IMR-90 (cell line): ENCODE data around the gene HIPK1. TPM values are rescaled to one million over a fixed set of nuclear protein-coding genes. Genes with fewer than 3 reads are reported as not detected.

ENCODE experiments used
- ATAC-seq: fragments of 200-7000 bp; cut with Tn5 transposase; 2 replicates; pipeline ENCODE4 v1.9.1; 2020; ENCODE audit warnings: low read depth, mild to moderate bottlenecking, moderate library complexity
- BruUV-seq: library from RNA; stranded (reverse); fragments of 400-500 nt; replicated peaks from 2 replicates; lab custom pipeline; 2021; lab: Mats Ljungman, UMichigan
- CTCF ChIA-PET: fragments of 300-600 bp; formaldehyde crosslinking; extraction: SDS; loops from one replicate; lab custom pipeline; 2021; ENCODE audit warnings: antibody characterized with exemption; lab: Yijun Ruan, JAX
- POLR2A ChIA-PET: fragments of 300-600 bp; sonication (Branson Sonifier 250); formaldehyde crosslinking; loops from one replicate; lab custom pipeline; 2022; ENCODE audit warnings: antibody characterized with exemption; ENCODE audit not compliant: unreplicated experiment; lab: Charles Lee
- DNase-seq: peaks from one replicate; pipeline ENCODE4 v3.0.0; 2013
- H2AFZ ChIP-seq: replicated peaks from 2 replicates; pipeline ENCODE3; 2013; ENCODE audit warnings: low read length, mild to moderate bottlenecking; ENCODE audit not compliant: poor library complexity
- H2AK5ac ChIP-seq: 2 replicates; pipeline ENCODE4 v1.6.1; 2013; ENCODE audit warnings: low read depth, low read length, inconsistent platforms
- H2AK9ac ChIP-seq: replicated peaks from 2 replicates; pipeline ENCODE3; 2013; ENCODE audit warnings: mild to moderate bottlenecking, low read depth, low read length, moderate library complexity; ENCODE audit not compliant: poor library complexity
- H2BK120ac ChIP-seq: 2 replicates; pipeline ENCODE4 v1.6.1; 2013; ENCODE audit warnings: low read depth, low read length, inconsistent platforms
- H2BK15ac ChIP-seq: 3 replicates; pipeline ENCODE4 v1.6.1; 2013; ENCODE audit warnings: low read depth, low read length, inconsistent platforms
- H2BK20ac ChIP-seq: 2 replicates; pipeline ENCODE4 v1.6.1; 2013; ENCODE audit warnings: low read depth, mild to moderate bottlenecking, inconsistent platforms, low read length, moderate library complexity
- H2BK5ac ChIP-seq: 2 replicates; pipeline ENCODE4 v1.6.1; 2013; ENCODE audit warnings: mild to moderate bottlenecking, low read depth, low read length, inconsistent platforms; ENCODE audit not compliant: poor library complexity, severe bottlenecking
- H3K14ac ChIP-seq: replicated peaks from 2 replicates; pipeline ENCODE4 v1.6.1; 2013; ENCODE audit warnings: low read depth, low read length, inconsistent platforms
- H3K18ac ChIP-seq: 2 replicates; pipeline ENCODE4 v1.6.1; 2013; ENCODE audit warnings: low read depth, low read length, control low read depth
- H3K23ac ChIP-seq: 2 replicates; pipeline ENCODE4 v1.6.1; 2013; ENCODE audit warnings: low read depth, low read length, inconsistent platforms
- H3K27ac ChIP-seq: 2 replicates; pipeline ENCODE4 v1.5.1; 2013; ENCODE audit warnings: mild to moderate bottlenecking, control low read depth, low read length; ENCODE audit not compliant: insufficient read depth
- H3K27me3 ChIP-seq: 2 replicates; pipeline ENCODE4 v1.6.1; 2013; ENCODE audit warnings: low read length; ENCODE audit not compliant: control insufficient read depth, insufficient read depth
- H3K36me3 ChIP-seq: 2 replicates; pipeline ENCODE4 v1.6.1; 2013; ENCODE audit warnings: low read length, mixed read lengths; ENCODE audit not compliant: control insufficient read depth, insufficient read depth
- H3K4ac ChIP-seq: 2 replicates; pipeline ENCODE4 v1.6.1; 2013; ENCODE audit warnings: low read depth, low read length, inconsistent platforms
- H3K4me1 ChIP-seq: 2 replicates; pipeline ENCODE4 v1.6.1; 2013; ENCODE audit warnings: low read length, mixed read lengths; ENCODE audit not compliant: control insufficient read depth, insufficient read depth
- H3K4me2 ChIP-seq: 2 replicates; pipeline ENCODE4 v1.6.1; 2013; ENCODE audit warnings: low read depth, mild to moderate bottlenecking, control low read depth, low read length, moderate library complexity
- H3K4me3 ChIP-seq: 2 replicates; pipeline ENCODE4 v1.5.1; 2013; ENCODE audit warnings: low read depth, mild to moderate bottlenecking, control low read depth, low read length, moderate library complexity; ENCODE audit not compliant: insufficient read depth
- H3K56ac ChIP-seq: 2 replicates; pipeline ENCODE4 v1.6.1; 2013; ENCODE audit warnings: low read length, inconsistent platforms; ENCODE audit not compliant: insufficient read depth; ENCODE audit errors: extremely low read depth
- H3K79me1 ChIP-seq, 2 experiments: 2 replicates each; pipeline ENCODE4 v1.6.1; 2013; ENCODE audit warnings: low read length in 2 of 2, inconsistent platforms in 1 of 2, low read depth in 1 of 2
- H3K9ac ChIP-seq: 2 replicates; pipeline ENCODE4 v1.6.1; 2013; ENCODE audit warnings: low read depth, low read length, control low read depth
- H3K9me1 ChIP-seq: 2 replicates; pipeline ENCODE4 v1.6.1; 2013; ENCODE audit warnings: low read length, inconsistent platforms; ENCODE audit not compliant: insufficient read depth
- H3K9me3 ChIP-seq: 2 replicates; pipeline ENCODE4 v1.6.1; 2013; ENCODE audit warnings: low read length; ENCODE audit not compliant: control insufficient read depth, insufficient read depth
- H4K20me1 ChIP-seq: 2 replicates; pipeline ENCODE4 v1.6.1; 2013; ENCODE audit warnings: low read length, inconsistent platforms; ENCODE audit not compliant: insufficient read depth
- H4K5ac ChIP-seq: 2 replicates; pipeline ENCODE4 v1.6.1; 2013; ENCODE audit warnings: mild to moderate bottlenecking, low read depth, low read length, control low read depth
- H4K8ac ChIP-seq, 2 experiments: 2 replicates each; pipeline ENCODE4 v1.6.1; 2013; ENCODE audit warnings: low read depth in 2 of 2, low read length in 2 of 2, control low read depth in 1 of 2, inconsistent platforms in 1 of 2
- H4K91ac ChIP-seq: 2 replicates; pipeline ENCODE4 v1.6.1; 2013; ENCODE audit warnings: low read depth, low read length, inconsistent platforms; ENCODE audit not compliant: insufficient read depth
- BHLHE40 ChIP-seq: fragments of 150-350 bp; IDR thresholded peaks from 2 replicates; pipeline ENCODE4 v1.6.1; 2016; ENCODE audit warnings: mild to moderate bottlenecking, low read depth, low read length
- CEBPB ChIP-seq: IDR thresholded peaks from 2 replicates; pipeline ENCODE4 v1.6.1; 2012; ENCODE audit warnings: low read depth, low read length, improper control_type of control experiment
- CTCF ChIP-seq: conservative IDR thresholded peaks from 2 replicates; pipeline ENCODE4 v1.5.1; 2012; ENCODE audit warnings: mild to moderate bottlenecking, low read depth, low read length, improper control_type of control experiment
- FOS ChIP-seq: fragments of 150-350 bp; IDR thresholded peaks from 2 replicates; pipeline ENCODE4 v1.6.1; 2016; ENCODE audit warnings: low read depth, low read length
- SMC3 ChIP-seq: fragments of 150-350 bp; IDR thresholded peaks from 2 replicates; pipeline ENCODE4 v1.6.1; 2016; ENCODE audit warnings: low read depth, mild to moderate bottlenecking, antibody characterized with exemption, low read length, moderate library complexity
- USF2 ChIP-seq: fragments of 150-350 bp; IDR thresholded peaks from 2 replicates; pipeline ENCODE4 v1.6.1; 2017; ENCODE audit warnings: mild to moderate bottlenecking, antibody characterized with exemption, low read length, low read depth
- WGBS, 2 experiments: methylation state at CpG; one replicate each; pipeline versions ENCODE4 v1.1.5 to v1.1.7; 2013; ENCODE audit warnings: missing lambda C conversion rate in 2 of 2; ENCODE audit not compliant: insufficient read length in 1 of 2; ENCODE audit errors: extremely low coverage in 2 of 2; 5-methylcytosine and 5-hydroxymethylcytosine counted together
- dilution Hi-C: fragments of 300-500 bp; cut with HindIII; formaldehyde crosslinking; loops from one replicate; pipeline ENCODE4 v1.14.3; 2018; ENCODE audit warnings: low sequenced_read_pairs; ENCODE audit not compliant: unreplicated experiment
- in situ Hi-C: fragments of 300-500 bp; cut with MboI; formaldehyde crosslinking; loops from 3 replicates; pipeline ENCODE4 v1.14.3; 2019; ENCODE audit warnings: low sequenced_read_pairs, inconsistent platforms, mixed read lengths
- intact Hi-C: fragments of 100-400 bp; cut with micrococcal nuclease; formaldehyde crosslinking; loops from 2 replicates; pipeline ENCODE4 v1.10.0; 2022
- polyA plus RNA-seq, 3 experiments: library from polyadenylated mRNA; depleted of rRNA; stranded (reverse); fragments of >200 nt; gene quantifications; 2 replicates each; pipeline ENCODE4 v1.2.3, GENCODE V29; 2012; ENCODE audit warnings: low replicate concordance in 1 of 3
- total RNA-seq: library from RNA; depleted of rRNA; stranded (reverse); fragments of >200 nt; gene quantifications from 2 replicates; pipeline ENCODE4 v1.2.3, GENCODE V29; 2012

The HIPK1 gene
- total and polyA plus RNA-seq, 2 of the 4 experiments (the other 2 are of a cell fraction) = 15.3 to 33.9 TPM

- no TSS peak for BruUV-seq
- dilution Hi-C loops = no loop called here
Measured at GRCh38 chr1:113931451-113931851, 2.3 kb downstream of the HIPK1 start.

More at GRCh38 chr1:113931451-113931851, 2.3 kb downstream of the HIPK1 start:
- peaks cover 0 to 52% of the 10 kb centered on the region in 2 experiments; a peak in 2 of 4 replicates for H3K79me1 ChIP-seq
- H2AK9ac ChIP-seq = no peak overlapping the region
- no peak overlapping the region for H3K56ac ChIP-seq
- peak overlapping the region; percentile 98 for H3K4me2 ChIP-seq
- 0 out of 2 replicates have a peak overlapping the region, but pooled peaks have one; percentile 20 for H3K23ac ChIP-seq
- ATAC-seq (peak; percentile 2; the same call in 1 of the 2 replicates), DNase-seq (peak; percentile 83)
- WGBS, 2 experiments = no CpG with 5 or more reads among the region's 3 CpGs
- H3K36me3 ChIP-seq = no peaks in the 10 kb centered on the region
- H3K9ac ChIP-seq = no peak overlapping the region
- H2BK5ac ChIP-seq = peak overlapping the region; percentile 32
- H3K27ac ChIP-seq = peak overlapping the region; percentile 37; the same call in 1 of the 2 replicates
- no peak overlapping the region for H2AFZ ChIP-seq
- POLR2A ChIA-PET = no interaction called here
- H2BK20ac ChIP-seq = no peak overlapping the region
- no peak overlapping the region for H2BK15ac ChIP-seq
- in situ Hi-C loops = no loop called here
- H3K4me1 ChIP-seq = no peaks in the 10 kb centered on the region
- peaks cover 5% of the 10 kb centered on the region; the same call in 1 of the 2 replicates for H3K9me1 ChIP-seq
- H3K4me3 ChIP-seq = peak overlapping the region; percentile 13; the same call in 1 of the 2 replicates
- no peak overlapping the region for H4K5ac ChIP-seq
- H2BK120ac ChIP-seq = no peak overlapping the region
- H3K18ac ChIP-seq = no peak overlapping the region
- intact Hi-C loops = loop anchor here (2.0 to 10.0 kb wide), 2 partner anchors 43 to 787 kb away; no protein-coding TSS in a partner anchor
- TF ChIP-seq CEBPB (peak; percentile 43; the same call in 1 of the 2 replicates), FOS (peak; percentile 38; the same call in 1 of the 2 replicates), CTCF (no peak), SMC3 (no peak), USF2 (no peak), BHLHE40 (no peak)
- no peaks in the 10 kb centered on the region for H3K27me3 ChIP-seq
- CTCF ChIA-PET = interaction anchor here (0.7 to 2.2 kb wide), 2 partner anchors 96 to 940 kb away, joined by 3 to 6 read pairs; no protein-coding TSS in a partner anchor
- no peak overlapping the region for H3K14ac ChIP-seq
- H3K9me3 ChIP-seq = no peaks in the 10 kb centered on the region
- H4K20me1 ChIP-seq = peaks cover 54% of the 10 kb centered on the region
- H3K4ac ChIP-seq = no peak overlapping the region
- H2AK5ac ChIP-seq = no peak overlapping the region
- no peak overlapping the region for H4K8ac ChIP-seq
- H4K91ac ChIP-seq = no peak overlapping the region
